ENCODE measurements around the gene KRTCAP2. TPM values are rescaled to one million over a fixed set of nuclear protein-coding genes. Genes with fewer than 3 reads are reported as not detected.

Gene KRTCAP2
- total and polyA plus RNA-seq, 10 of the 15 experiments (the other 5 are each of a cell fraction or from before 2014, with no cell fraction given) = 61.3 to 238 (median 141) TPM

- no peak for TF ChIP-seq JUND (IDR thresholded peaks at IDR 0.05; ENCODE audit: low read depth, low read length)
- TF ChIP-seq RELA (IDR thresholded peaks at IDR 0.05; ENCODE audit: borderline replicate concordance, partially characterized antibody) = no peak
- TF ChIP-seq BCL11A (IDR thresholded peaks at IDR 0.05; ENCODE audit: low read depth, low read length) = no peak
- no peak for TF ChIP-seq MAX (IDR thresholded peaks at IDR 0.05; ENCODE audit: low read depth, low read length)
- no peak for TF ChIP-seq SKIL (IDR thresholded peaks at IDR 0.05; ENCODE audit: low read depth, poor library complexity, severe bottlenecking)
- no peak for TF ChIP-seq RUNX3 (IDR thresholded peaks at IDR 0.05; ENCODE audit: low read length)
Observed at GRCh38 chr1:155137154-155137949, 35.8 kb downstream of the KRTCAP2 start (continued).

- BruUV-seq (replicated peaks) = no TSS peak
- Histone ChIP-seq H3K79me2 (ENCODE audit: control insufficient read depth, insufficient read depth, low read length) (peaks cover 30% of the 10 kb centered on the region), H3K36me3 (ENCODE audit: control insufficient read depth in 2 of 2, insufficient read depth in 2 of 2, low read length in 1 of 2) (peaks cover 0 to 3% of the 10 kb centered on the region in 2 experiments; a peak in 2 of 4 replicates), H3K4me2 (ENCODE audit: control insufficient read depth, insufficient read depth) (peak overlapping the region; percentile 100), H3K4me3 (peak overlapping the region; percentile 90), H3K9me3 (replicated peaks; ENCODE audit: control insufficient read depth, insufficient read depth, low read length) (no peaks in the 10 kb centered on the region), H3K27ac (ENCODE audit: control insufficient read depth, insufficient read depth) (peak overlapping the region; percentile 97), H3K27me3 (replicated peaks in 1 of 2; ENCODE audit: control insufficient read depth in 2 of 2, insufficient read depth in 2 of 2, low read length in 1 of 2) (no peaks in the 10 kb centered on the region), H3K4me1 (ENCODE audit: control insufficient read depth, insufficient read depth, low read length) (peaks cover 13% of the 10 kb centered on the region), H4K20me1 (ENCODE audit: control insufficient read depth, insufficient read depth) (no peaks in the 10 kb centered on the region), H2AFZ (ENCODE audit: control insufficient read depth, low read depth, low read length) (peak overlapping the region; percentile 29), H3K9ac (ENCODE audit: control insufficient read depth, insufficient read depth, low read length) (peak overlapping the region; percentile 97)
- no peak for FAIRE-seq
- 2% methylated on average over 6 of the region's 6 CpGs for WGBS (ENCODE audit: insufficient coverage, insufficient replicate concordance, low lambda C conversion rate, missing lambda C conversion rate)
- TF ChIP-seq SUZ12 (IDR thresholded peaks at IDR 0.05; ENCODE audit: unreplicated experiment) (no peak), POLR2AphosphoS2 (IDR thresholded peaks at IDR 0.05; ENCODE audit: low read depth, low read length) (0 out of 2 replicates have a peak, but pooled peaks have one; percentile 43)
- RAD21 ChIA-PET (ENCODE audit: unreplicated experiment) = interaction anchor here (0.6 to 2.6 kb wide), 5 partner anchors 20 to 45 kb away, joined by 3 to 9 read pairs (median 6); partner anchors contain the start of gene KRTCAP2
- DNase-seq (ENCODE audit: low read depth, low spot score) = no peak
- in situ Hi-C loops (cut with MboI) = no loop called here
- CTCF ChIA-PET = interaction anchor here (1.0 to 6.0 kb wide), 5 partner anchors 8 to 36 kb away, joined by 3 to 37 read pairs (median 4); partner anchors contain the start of genes KRTCAP2 and TRIM46
- SMC1A ChIA-PET (ENCODE audit: uncharacterized antibody, unreplicated experiment) = interaction anchor here (0.6 to 1.4 kb wide), 6 partner anchors 9 to 329 kb away, joined by 3 to 6 read pairs (median 4); partner anchors contain the start of gene KRTCAP2
- peak; percentile 4 for ATAC-seq
- POLR2A ChIA-PET = interaction anchor here (0.6 to 2.9 kb wide), 12 partner anchors 10 to 199 kb away, joined by 3 to 18 read pairs (median 4); partner anchors contain the start of gene KRTCAP2
- intact Hi-C loops (cut with micrococcal nuclease; ENCODE audit: unreplicated experiment) = loop anchor here (5.0 kb wide), 1 partner anchor 36 kb away; the partner anchor contains the start of genes KRTCAP2 and TRIM46
Observed at GRCh38 chr1:155136748-155137147, 36.4 kb downstream of the KRTCAP2 start.

Measured in GM12878 (cell line).